GM12874 (cell line): ENCODE data around the gene GBX2.

ENCODE experiments used
- CTCF ChIP-seq: IDR thresholded peaks from 2 replicates; pipeline ENCODE4 v1.5.1; 2011; ENCODE audit warnings: low read depth, mild to moderate bottlenecking, control low read depth, low read length, moderate library complexity; ENCODE audit not compliant: insufficient read depth

Gene GBX2

GRCh38 chr2:236168110-236169080 is at the start of gene GBX2:
TSS of gene GBX2 (minus strand) at chr2:236168386. CDS start at chr2:236167971, 415 bp downstream.
- no peak for TF ChIP-seq CTCF

- TF ChIP-seq CTCF = no peak
These were observed 49.7 kb upstream of the GBX2 start for GRCh38 chr2:236217926-236218325.

- TF ChIP-seq CTCF = no peak
These were observed 48.5 kb upstream of the GBX2 start for GRCh38 chr2:236216711-236217110.

GRCh38 chr2:236215761-236216333 is 47.7 kb upstream of the GBX2 start:
- no peak for TF ChIP-seq CTCF

GRCh38 chr2:236215196-236215595 is 47.0 kb upstream of the GBX2 start:
- TF ChIP-seq CTCF = no peak

GRCh38 chr2:236214376-236214995 is 46.3 kb upstream of the GBX2 start:
- TF ChIP-seq CTCF = no peak

GRCh38 chr2:236211296-236211695 is 43.1 kb upstream of the GBX2 start:
- no peak for TF ChIP-seq CTCF
